ENCODE data around the gene HEXIM2. TPM values are rescaled to one million over a fixed set of nuclear protein-coding genes. Genes with fewer than 3 reads are reported as not detected.

The HEXIM2 gene
- total RNA-seq, 2 experiments from 2014 or later, result 3.5 TPM

- CTCF ChIA-PET, result interaction anchor here (1.4 to 7.8 kb wide), 3 partner anchors 15 to 33 kb away, joined by 5 to 93 read pairs (median 6); partner anchors contain the start of genes ACBD4 and HEXIM1
- Mint-ChIP-seq H3K36me3 (ENCODE audit: low read depth) (peaks cover 7% of the 10 kb centered on the region), H3K9me3 (no peaks in the 10 kb centered on the region), H3K27me3 (ENCODE audit: low read depth) (no peaks in the 10 kb centered on the region), H3K4me3 (no peak overlapping the region), H3K4me1 (ENCODE audit: low read depth) (peaks cover 10% of the 10 kb centered on the region), H3K27ac (no peak overlapping the region)
- intact Hi-C loops (cut with micrococcal nuclease), result no loop called here
- no peak for DNase-seq
Measured at GRCh38 chr17:45164734-45165269, 3.1 kb downstream of the HEXIM2 start.

DNA sequence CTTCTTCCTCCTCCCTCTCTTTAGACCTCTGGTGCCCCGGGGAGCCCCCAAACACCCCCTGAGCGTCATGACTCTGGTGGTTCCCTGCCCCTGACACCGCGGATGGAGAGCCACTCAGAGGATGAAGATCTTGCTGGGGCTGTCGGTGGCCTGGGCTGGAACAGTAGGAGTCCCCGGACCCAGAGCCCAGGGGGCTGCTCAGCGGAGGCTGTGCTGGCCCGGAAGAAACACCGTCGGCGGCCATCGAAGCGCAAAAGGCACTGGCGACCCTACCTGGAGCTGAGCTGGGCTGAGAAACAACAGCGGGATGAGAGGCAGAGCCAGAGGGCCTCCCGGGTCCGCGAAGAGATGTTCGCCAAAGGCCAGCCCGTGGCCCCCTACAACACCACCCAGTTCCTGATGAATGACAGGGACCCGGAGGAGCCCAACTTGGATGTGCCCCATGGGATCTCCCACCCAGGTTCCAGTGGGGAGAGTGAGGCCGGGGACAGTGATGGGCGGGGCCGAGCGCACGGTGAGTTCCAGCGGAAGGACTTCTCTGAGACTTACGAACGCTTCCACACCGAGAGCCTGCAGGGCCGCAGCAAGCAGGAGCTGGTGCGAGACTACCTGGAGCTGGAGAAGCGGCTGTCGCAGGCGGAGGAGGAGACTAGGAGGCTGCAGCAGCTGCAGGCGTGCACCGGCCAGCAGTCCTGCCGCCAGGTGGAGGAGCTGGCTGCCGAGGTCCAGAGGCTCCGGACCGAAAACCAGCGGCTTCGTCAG lies 7.5 kb downstream of the HEXIM2 start:
- Mint-ChIP-seq H3K36me3 (ENCODE audit: low read depth) (no peaks in the 10 kb centered on the region), H3K4me3 (no peak overlapping the region), H3K27ac (no peak overlapping the region), H3K27me3 (ENCODE audit: low read depth) (no peaks in the 10 kb centered on the region), H3K9me3 (no peaks in the 10 kb centered on the region), H3K4me1 (ENCODE audit: low read depth) (peaks cover 21% of the 10 kb centered on the region)
- DNase-seq, result no peak
- CTCF ChIA-PET, result no interaction called here
- intact Hi-C loops (cut with micrococcal nuclease), result no loop called here

GRCh38 chr17:45170280-45170930 lies 8.7 kb downstream of the HEXIM2 start:
- no peak overlapping the region for H3K4me3 Mint-ChIP-seq
- intact Hi-C loops (cut with micrococcal nuclease), result no loop called here
- H3K27ac Mint-ChIP-seq, result no peak overlapping the region
- no peaks in the 10 kb centered on the region for H3K9me3 Mint-ChIP-seq
- DNase-seq, result no peak
- no peaks in the 10 kb centered on the region for H3K36me3 Mint-ChIP-seq (ENCODE audit: low read depth)
- CTCF ChIA-PET, result interaction anchor here (1.5 to 3.5 kb wide), 2 partner anchors 27 to 35 kb away, joined by 5 to 41 read pairs; partner anchors contain the start of gene ACBD4
- no peaks in the 10 kb centered on the region for H3K27me3 Mint-ChIP-seq (ENCODE audit: low read depth)
- peaks cover 21% of the 10 kb centered on the region for H3K4me1 Mint-ChIP-seq (ENCODE audit: low read depth)

- no peaks in the 10 kb centered on the region for H3K36me3 Mint-ChIP-seq (ENCODE audit: low read depth)
- no peaks in the 10 kb centered on the region for H3K9me3 Mint-ChIP-seq
- CTCF ChIA-PET, result interaction anchor here (1.5 to 3.5 kb wide), 3 partner anchors 21 to 36 kb away, joined by 5 to 41 read pairs (median 23); partner anchors contain the start of genes ACBD4 and HEXIM1
- intact Hi-C loops (cut with micrococcal nuclease), result loop anchor here (1.0 kb wide), 1 partner anchor 10 kb away; the partner anchor contains the start of gene HEXIM2
- no peak overlapping the region for H3K4me3 Mint-ChIP-seq
- H3K27ac Mint-ChIP-seq, result no peak overlapping the region
- DNase-seq, result no peak
- H3K27me3 Mint-ChIP-seq (ENCODE audit: low read depth), result no peaks in the 10 kb centered on the region
- H3K4me1 Mint-ChIP-seq (ENCODE audit: low read depth), result peaks cover 21% of the 10 kb centered on the region
Measured at GRCh38 chr17:45170931-45171337, 9.3 kb downstream of the HEXIM2 start.

DNA sequence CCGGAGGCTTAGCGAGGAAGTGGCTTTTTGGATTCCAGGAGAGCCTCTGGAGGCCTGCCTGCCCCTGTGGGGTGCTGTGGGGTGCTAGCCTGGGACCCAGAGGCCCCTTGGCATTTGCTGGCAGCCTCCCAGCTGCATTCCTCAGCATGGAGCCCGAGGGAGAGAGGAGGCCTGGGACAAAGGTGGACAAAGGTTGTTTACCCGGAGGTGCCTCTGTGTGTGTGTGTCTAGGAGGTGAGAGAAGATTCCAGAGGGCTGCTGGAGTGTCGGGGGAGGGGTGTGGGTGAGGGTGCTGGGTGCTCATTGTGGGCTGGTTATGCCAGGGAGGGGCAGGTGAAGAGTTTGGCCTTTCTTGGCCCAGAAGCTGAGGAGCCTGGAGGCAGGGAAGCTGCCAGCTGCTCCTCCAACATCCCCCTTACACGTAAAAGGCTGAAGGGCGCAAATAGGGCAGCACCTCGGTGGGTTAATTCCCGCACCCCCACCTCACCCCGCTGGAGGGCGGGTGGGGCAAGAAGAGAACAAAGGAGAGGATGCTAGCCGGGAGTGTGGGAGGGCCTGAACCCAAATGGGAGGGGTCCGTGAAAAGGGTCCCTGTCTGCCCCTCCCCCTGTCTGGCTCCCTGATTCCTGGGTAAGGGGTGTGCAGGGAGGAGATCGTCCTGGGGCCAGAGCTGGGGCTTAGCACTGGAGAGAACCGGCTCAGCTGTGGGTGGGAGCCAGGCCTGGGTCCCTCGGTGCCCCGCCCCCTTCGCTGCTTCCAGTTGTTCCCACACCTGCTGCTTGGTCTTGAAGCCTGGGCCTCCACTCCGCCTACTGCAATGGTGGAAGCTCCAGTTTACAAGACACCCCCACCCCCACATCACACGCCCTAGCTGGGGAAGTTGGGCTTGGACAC lies 9.9 kb downstream of the HEXIM2 start:
- CTCF ChIA-PET, result interaction anchor here (0.6 to 3.5 kb wide), 5 partner anchors 16 to 107 kb away, joined by 4 to 41 read pairs (median 10); partner anchors contain the start of genes ACBD4 and HEXIM1
- Mint-ChIP-seq H3K9me3 (no peaks in the 10 kb centered on the region), H3K27me3 (ENCODE audit: low read depth) (no peaks in the 10 kb centered on the region), H3K4me3 (no peak overlapping the region), H3K36me3 (ENCODE audit: low read depth) (no peaks in the 10 kb centered on the region), H3K27ac (peak overlapping the region; percentile 93), H3K4me1 (ENCODE audit: low read depth) (peaks cover 21% of the 10 kb centered on the region)
- no peak for DNase-seq
- intact Hi-C loops (cut with micrococcal nuclease), result loop anchor here (1.0 kb wide), 2 partner anchors 10 to 23 kb away; partner anchors contain the start of genes HEXIM1 and HEXIM2

GRCh38 chr17:45172232-45172540 lies 10.5 kb downstream of the HEXIM2 start:
- H3K27ac Mint-ChIP-seq, result peak overlapping the region; percentile 93
- CTCF ChIA-PET, result interaction anchor here (0.6 to 3.5 kb wide), 6 partner anchors 10 to 106 kb away, joined by 4 to 41 read pairs (median 8); partner anchors contain the start of genes ACBD4 and HEXIM1
- H3K36me3 Mint-ChIP-seq (ENCODE audit: low read depth), result no peaks in the 10 kb centered on the region
- H3K4me3 Mint-ChIP-seq, result peak overlapping the region; percentile 22
- H3K4me1 Mint-ChIP-seq (ENCODE audit: low read depth), result peaks cover 21% of the 10 kb centered on the region
- no peaks in the 10 kb centered on the region for H3K27me3 Mint-ChIP-seq (ENCODE audit: low read depth)
- no peaks in the 10 kb centered on the region for H3K9me3 Mint-ChIP-seq
- intact Hi-C loops (cut with micrococcal nuclease), result loop anchor here (1.0 kb wide), 1 partner anchor 24 kb away; the partner anchor contains the start of gene HEXIM1
- no peak for DNase-seq

DNA sequence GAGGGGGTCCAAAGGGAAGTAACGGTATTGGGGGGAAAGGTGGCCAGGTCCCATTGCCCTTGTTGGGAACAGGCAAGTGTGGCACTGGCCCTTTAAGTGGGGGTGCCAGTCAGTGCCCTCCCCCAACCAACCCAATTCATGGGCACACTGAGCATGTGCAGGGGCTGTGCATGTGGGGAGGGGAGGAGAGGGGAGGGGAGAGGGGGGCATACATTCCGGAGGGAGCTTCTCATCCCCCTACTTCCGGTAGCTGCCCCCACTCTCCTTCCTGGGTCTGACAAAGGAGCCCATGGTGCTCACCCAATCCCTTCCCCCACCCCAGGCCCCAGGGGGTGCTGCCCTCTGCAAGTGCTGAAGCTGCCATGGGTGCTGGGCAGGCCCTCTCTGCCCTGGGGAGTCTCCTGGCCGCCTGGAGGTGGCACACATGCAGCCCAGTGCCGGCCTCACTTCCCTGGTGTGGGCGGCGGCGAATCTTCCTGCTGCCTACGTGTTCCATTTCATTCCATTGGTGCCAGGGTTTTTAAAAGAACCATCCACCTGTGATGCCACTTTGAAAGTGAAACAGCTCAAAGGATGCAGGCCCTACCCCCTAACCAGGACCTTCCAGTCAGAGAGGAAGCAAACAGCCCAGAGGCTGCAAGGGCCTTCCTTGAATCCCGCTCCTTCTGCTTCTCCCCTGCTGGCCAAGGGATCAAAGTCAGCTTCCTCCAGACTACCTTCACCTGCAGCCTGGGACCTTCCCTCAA lies 11.0 kb downstream of the HEXIM2 start:
- H3K36me3 Mint-ChIP-seq (ENCODE audit: low read depth), result no peaks in the 10 kb centered on the region
- peaks cover 21% of the 10 kb centered on the region for H3K4me1 Mint-ChIP-seq (ENCODE audit: low read depth)
- intact Hi-C loops (cut with micrococcal nuclease), result loop anchor here (1.0 kb wide), 1 partner anchor 24 kb away; the partner anchor contains the start of gene HEXIM1
- H3K9me3 Mint-ChIP-seq, result no peaks in the 10 kb centered on the region
- H3K4me3 Mint-ChIP-seq, result peak overlapping the region; percentile 71
- CTCF ChIA-PET, result interaction anchor here (0.8 to 3.5 kb wide), 11 partner anchors 10 to 150 kb away, joined by 3 to 41 read pairs (median 5); partner anchors contain the start of genes ACBD4 and HEXIM1
- DNase-seq, result peak; percentile 65
- peak overlapping the region; percentile 93 for H3K27ac Mint-ChIP-seq
- H3K27me3 Mint-ChIP-seq (ENCODE audit: low read depth), result no peaks in the 10 kb centered on the region

- CTCF ChIA-PET, result interaction anchor here (1.0 to 2.3 kb wide), 3 partner anchors 9 to 40 kb away, joined by 3 to 15 read pairs (median 7); partner anchors contain the start of gene ACBD4
- H3K27me3 Mint-ChIP-seq (ENCODE audit: low read depth), result no peaks in the 10 kb centered on the region
- no peaks in the 10 kb centered on the region for H3K36me3 Mint-ChIP-seq (ENCODE audit: low read depth)
- intact Hi-C loops (cut with micrococcal nuclease), result no loop called here
- H3K4me1 Mint-ChIP-seq (ENCODE audit: low read depth), result peaks cover 20% of the 10 kb centered on the region
- no peak for DNase-seq
- no peaks in the 10 kb centered on the region for H3K9me3 Mint-ChIP-seq
- no peak overlapping the region for H3K4me3 Mint-ChIP-seq
- H3K27ac Mint-ChIP-seq, result no peak overlapping the region
Measured at GRCh38 chr17:45175759-45176115, 14.1 kb downstream of the HEXIM2 start.

DNA sequence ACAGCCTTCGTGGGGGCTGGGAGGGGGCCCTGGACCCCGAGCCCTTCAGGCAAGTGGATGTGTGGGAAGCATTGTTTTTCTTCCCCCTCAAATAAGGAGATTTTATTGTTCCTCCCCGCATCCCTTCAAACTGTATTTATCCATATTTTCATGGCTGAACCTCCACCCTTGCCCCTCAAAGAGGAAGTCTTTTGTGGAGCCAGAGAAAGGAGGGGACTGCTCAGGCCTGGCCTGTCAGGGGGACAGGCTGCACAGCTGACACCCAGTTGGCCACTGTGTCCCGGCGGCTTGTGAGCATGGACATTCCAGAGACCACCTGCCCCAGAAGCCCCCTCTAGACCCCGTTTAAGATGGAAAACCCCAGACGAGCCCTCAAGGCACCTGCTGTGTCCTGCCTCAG lies 15.9 kb downstream of the HEXIM2 start:
- Mint-ChIP-seq H3K27ac (no peak overlapping the region), H3K36me3 (ENCODE audit: low read depth) (no peaks in the 10 kb centered on the region), H3K4me3 (no peak overlapping the region), H3K27me3 (ENCODE audit: low read depth) (no peaks in the 10 kb centered on the region), H3K4me1 (ENCODE audit: low read depth) (peaks cover 6% of the 10 kb centered on the region), H3K9me3 (no peaks in the 10 kb centered on the region)
- intact Hi-C loops (cut with micrococcal nuclease), result no loop called here
- CTCF ChIA-PET, result interaction anchor here (2.0 to 2.3 kb wide), 2 partner anchors 20 to 42 kb away, joined by 13 to 15 read pairs; partner anchors contain the start of gene ACBD4
- no peak for DNase-seq

GRCh38 chr17:45184144-45184543 lies 22.5 kb downstream of the HEXIM2 start:
- intact Hi-C loops (cut with micrococcal nuclease), result no loop called here
- no peak overlapping the region for H3K4me3 Mint-ChIP-seq
- H3K27ac Mint-ChIP-seq, result no peak overlapping the region
- no peak for DNase-seq
- no peaks in the 10 kb centered on the region for H3K36me3 Mint-ChIP-seq (ENCODE audit: low read depth)
- no peaks in the 10 kb centered on the region for H3K9me3 Mint-ChIP-seq
- CTCF ChIA-PET, result interaction anchor here (0.7 to 2.9 kb wide), 5 partner anchors 8 to 127 kb away, joined by 3 to 14 read pairs (median 6); partner anchors contain the start of gene ACBD4
- no peaks in the 10 kb centered on the region for H3K4me1 Mint-ChIP-seq (ENCODE audit: low read depth)
- no peaks in the 10 kb centered on the region for H3K27me3 Mint-ChIP-seq (ENCODE audit: low read depth)

GRCh38 chr17:45186801-45187354 lies 25.2 kb downstream of the HEXIM2 start:
- CTCF ChIA-PET, result interaction anchor here (0.5 kb wide), 1 partner anchor 15 kb away, joined by 3 read pairs; no protein-coding TSS in a partner anchor
- no peaks in the 10 kb centered on the region for H3K27me3 Mint-ChIP-seq (ENCODE audit: low read depth)
- intact Hi-C loops (cut with micrococcal nuclease), result no loop called here
- DNase-seq, result no peak
- no peaks in the 10 kb centered on the region for H3K4me1 Mint-ChIP-seq (ENCODE audit: low read depth)
- no peaks in the 10 kb centered on the region for H3K9me3 Mint-ChIP-seq
- H3K27ac Mint-ChIP-seq, result no peak overlapping the region
- H3K4me3 Mint-ChIP-seq, result no peak overlapping the region
- H3K36me3 Mint-ChIP-seq (ENCODE audit: low read depth), result no peaks in the 10 kb centered on the region
